Measurements from ENCODE around the gene GP1BA.

The GP1BA gene

GRCh38 chr17:4931963-4932362 is at the start of gene GP1BA:
GP1BA (plus strand) TSS chr17:4932277; CDS start chr17:4932605, 328 bp downstream.
- Histone ChIP-seq H3K36me3 (ENCODE audit: insufficient read depth, low read length) (peaks cover 23% of the 10 kb centered on the region), H3K4me2 (ENCODE audit: low read length) (no peak within 1 kb of the TSS), H3K4me1 (ENCODE audit: insufficient read depth, low read length, severe bottlenecking) (peaks cover 5% of the 10 kb centered on the region), H2AFZ (ENCODE audit: low read length) (no peak within 1 kb of the TSS), H3F3A (ENCODE audit: insufficient read depth, low read length) (no peaks in the 10 kb centered on the region), H3K9me3 (ENCODE audit: low read length) (no peaks in the 10 kb centered on the region), H3K4me3 (ENCODE audit: low read depth, low read length, poor library complexity, severe bottlenecking) (no peak within 1 kb of the TSS), H3K27ac (ENCODE audit: low read depth, low read length, poor library complexity, severe bottlenecking) (no peak within 1 kb of the TSS), H3K27me3 (ENCODE audit: insufficient read depth, low read length) (no peaks in the 10 kb centered on the region), H3K79me2 (ENCODE audit: insufficient read depth, low read length) (no peaks in the 10 kb centered on the region), H3K9ac (ENCODE audit: low read length) (no peak within 1 kb of the TSS), H3K9me2 (ENCODE audit: low read depth, low read length) (no peaks in the 10 kb centered on the region), H4K20me1 (ENCODE audit: insufficient read depth, low read length) (no peaks in the 10 kb centered on the region)
- no peak for TF ChIP-seq CTCF (IDR thresholded peaks at IDR 0.05; ENCODE audit: low read length)
- TF ChIP-seq EZH2 (IDR thresholded peaks at IDR 0.05; ENCODE audit: borderline replicate concordance, low read length), result no peak

GRCh38 chr17:4884489-4884888 is 47.6 kb upstream of the GP1BA start:
- Histone ChIP-seq H3K9ac (ENCODE audit: low read length) (no peak overlapping the region), H2AFZ (ENCODE audit: low read length) (no peak overlapping the region), H3K4me1 (ENCODE audit: insufficient read depth, low read length, severe bottlenecking) (no peaks in the 10 kb centered on the region), H3F3A (ENCODE audit: insufficient read depth, low read length) (0 out of 2 replicates have a peak, but pooled peaks cover 2% of the 10 kb centered on the region), H3K36me3 (ENCODE audit: insufficient read depth, low read length) (peaks cover 47% of the 10 kb centered on the region; the same call in 1 of the 2 replicates), H3K4me3 (ENCODE audit: low read depth, low read length, poor library complexity, severe bottlenecking) (no peak overlapping the region), H4K20me1 (ENCODE audit: insufficient read depth, low read length) (no peaks in the 10 kb centered on the region), H3K9me2 (ENCODE audit: low read depth, low read length) (no peaks in the 10 kb centered on the region), H3K4me2 (ENCODE audit: low read length) (no peak overlapping the region), H3K27me3 (ENCODE audit: insufficient read depth, low read length) (no peaks in the 10 kb centered on the region), H3K9me3 (ENCODE audit: low read length) (no peaks in the 10 kb centered on the region), H3K27ac (ENCODE audit: low read depth, low read length, poor library complexity, severe bottlenecking) (no peak overlapping the region), H3K79me2 (ENCODE audit: insufficient read depth, low read length) (no peaks in the 10 kb centered on the region)
- TF ChIP-seq CTCF (IDR thresholded peaks at IDR 0.05; ENCODE audit: low read length), result no peak
- no peak for TF ChIP-seq EZH2 (IDR thresholded peaks at IDR 0.05; ENCODE audit: borderline replicate concordance, low read length)

- H3K27ac ChIP-seq (ENCODE audit: low read depth, low read length, poor library complexity, severe bottlenecking), result no peak overlapping the region
Observed at GRCh38 chr17:4886830-4887229, 45.2 kb upstream of the GP1BA start.

More at GRCh38 chr17:4886830-4887229, 45.2 kb upstream of the GP1BA start:
- Histone ChIP-seq H3K4me1 (ENCODE audit: insufficient read depth, low read length, severe bottlenecking) (no peaks in the 10 kb centered on the region), H4K20me1 (ENCODE audit: insufficient read depth, low read length) (no peaks in the 10 kb centered on the region), H3F3A (ENCODE audit: insufficient read depth, low read length) (0 out of 2 replicates have a peak, but pooled peaks cover 2% of the 10 kb centered on the region), H2AFZ (ENCODE audit: low read length) (no peak overlapping the region), H3K9me3 (ENCODE audit: low read length) (no peaks in the 10 kb centered on the region), H3K9ac (ENCODE audit: low read length) (no peak overlapping the region), H3K36me3 (ENCODE audit: insufficient read depth, low read length) (peaks cover 61% of the 10 kb centered on the region; the same call in 1 of the 2 replicates), H3K4me3 (ENCODE audit: low read depth, low read length, poor library complexity, severe bottlenecking) (no peak overlapping the region), H3K79me2 (ENCODE audit: insufficient read depth, low read length) (no peaks in the 10 kb centered on the region), H3K9me2 (ENCODE audit: low read depth, low read length) (no peaks in the 10 kb centered on the region), H3K27me3 (ENCODE audit: insufficient read depth, low read length) (no peaks in the 10 kb centered on the region), H3K4me2 (ENCODE audit: low read length) (no peak overlapping the region)
- TF ChIP-seq CTCF (IDR thresholded peaks at IDR 0.05; ENCODE audit: low read length), result no peak
- no peak for TF ChIP-seq EZH2 (IDR thresholded peaks at IDR 0.05; ENCODE audit: borderline replicate concordance, low read length)

Measured in OCI-LY1 (cell line).